Ascending aorta (tissue), 2 donors: ENCODE data around the gene EIPR1. TPM values are rescaled to one million over a fixed set of nuclear protein-coding genes. Genes with fewer than 3 reads are reported as not detected.

Experiments used
- DNase-seq, 2 donors: peaks; one replicate each; pipeline ENCODE4 v3.0.0-alpha.2; 2019; ENCODE audit warnings: low spot score in 2 of 2
- H3K27ac ChIP-seq, 2 donors: fragments of 200-600 bp; sonication (generic); one replicate each; pipeline ENCODE4 v1.5.1; 2016 to 2017; ENCODE audit warnings: mild to moderate bottlenecking in 1 of 2
- H3K27me3 ChIP-seq: fragments of 200-600 bp; sonication (generic); one replicate; pipeline ENCODE4 v1.5.1; 2017
- H3K36me3 ChIP-seq, 2 donors: fragments of 200-600 bp; sonication (generic); one replicate each; pipeline ENCODE4 v1.5.1; 2016
- H3K4me1 ChIP-seq, 2 donors: fragments of 200-600 bp; sonication (generic); one replicate each; pipeline ENCODE4 v1.5.1; 2016 to 2017; ENCODE audit warnings: mild to moderate bottlenecking in 1 of 2
- H3K4me3 ChIP-seq, 2 donors: fragments of 200-600 bp; sonication (generic); one replicate each; pipeline ENCODE4 v1.5.1; 2016 to 2017; ENCODE audit warnings: mild to moderate bottlenecking in 1 of 2
- H3K9me3 ChIP-seq, 2 donors: fragments of 200-600 bp; sonication (generic); one replicate each; pipeline ENCODE4 v1.5.1; 2016
- intact Hi-C: fragments of 100-400 bp; cut with DNase I; formaldehyde crosslinking; loops from one replicate; pipeline ENCODE4 v1.15.1; 2023
- total RNA-seq: library from RNA; depleted of rRNA; stranded (reverse); fragments of >200 nt; gene quantifications from one replicate; pipeline ENCODE4 v1.1.0, GENCODE V29; 2016
- TF ChIP-seq, protein P1 (sequence below), 3 experiments: fragments of 200-600 bp in 2 of 3; fragments of 450-650 bp in 1 of 3; sonication (generic) in 2 of 3; IDR thresholded peaks; one replicate each; pipeline ENCODE4 v1.5.1; 2016 to 2019; ENCODE audit warnings: antibody characterized with exemption in 3 of 3, mild to moderate bottlenecking in 1 of 3, moderate library complexity in 1 of 3

The EIPR1 gene
- total RNA-seq, 1 donor from 2014 or later: 14.5 TPM

DNA sequence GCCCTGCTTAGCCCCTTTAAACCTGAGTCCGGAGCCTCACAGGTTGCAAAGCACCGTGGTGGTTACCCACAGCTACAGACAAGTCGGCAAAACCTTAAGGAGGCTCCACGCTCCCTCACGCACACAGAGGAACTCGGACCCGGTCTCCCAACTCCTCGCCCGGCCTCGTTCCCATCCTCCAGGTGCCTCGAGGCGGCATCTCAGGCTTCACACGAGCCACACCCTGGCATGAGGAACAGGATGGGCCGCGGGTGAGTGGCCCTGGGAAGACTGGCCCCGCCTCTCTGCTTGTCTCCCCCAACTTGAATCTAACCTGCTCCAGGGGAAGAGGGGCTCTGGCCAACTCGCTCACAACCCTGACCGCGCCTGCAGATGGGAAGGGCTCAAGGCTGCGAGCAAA, 97.4 kb downstream of the EIPR1 start:
- Histone ChIP-seq H3K36me3 (peaks cover 0 to 4% of the 10 kb centered on the region in 2 donors), H3K9me3 (peaks cover 0 to 2% of the 10 kb centered on the region in 2 donors), H3K27ac (no peak overlapping the region), H3K4me3 (no peak overlapping the region), H3K27me3 (no peaks in the 10 kb centered on the region), H3K4me1 (no peaks in the 10 kb centered on the region)
- DNase-seq: peak in 1 of 2 donors; percentile 41
- TF ChIP-seq, protein P1, sequence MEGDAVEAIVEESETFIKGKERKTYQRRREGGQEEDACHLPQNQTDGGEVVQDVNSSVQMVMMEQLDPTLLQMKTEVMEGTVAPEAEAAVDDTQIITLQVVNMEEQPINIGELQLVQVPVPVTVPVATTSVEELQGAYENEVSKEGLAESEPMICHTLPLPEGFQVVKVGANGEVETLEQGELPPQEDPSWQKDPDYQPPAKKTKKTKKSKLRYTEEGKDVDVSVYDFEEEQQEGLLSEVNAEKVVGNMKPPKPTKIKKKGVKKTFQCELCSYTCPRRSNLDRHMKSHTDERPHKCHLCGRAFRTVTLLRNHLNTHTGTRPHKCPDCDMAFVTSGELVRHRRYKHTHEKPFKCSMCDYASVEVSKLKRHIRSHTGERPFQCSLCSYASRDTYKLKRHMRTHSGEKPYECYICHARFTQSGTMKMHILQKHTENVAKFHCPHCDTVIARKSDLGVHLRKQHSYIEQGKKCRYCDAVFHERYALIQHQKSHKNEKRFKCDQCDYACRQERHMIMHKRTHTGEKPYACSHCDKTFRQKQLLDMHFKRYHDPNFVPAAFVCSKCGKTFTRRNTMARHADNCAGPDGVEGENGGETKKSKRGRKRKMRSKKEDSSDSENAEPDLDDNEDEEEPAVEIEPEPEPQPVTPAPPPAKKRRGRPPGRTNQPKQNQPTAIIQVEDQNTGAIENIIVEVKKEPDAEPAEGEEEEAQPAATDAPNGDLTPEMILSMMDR (IDR thresholded peaks at IDR 0.05): no peak
- intact Hi-C loops: no loop called here

DNA sequence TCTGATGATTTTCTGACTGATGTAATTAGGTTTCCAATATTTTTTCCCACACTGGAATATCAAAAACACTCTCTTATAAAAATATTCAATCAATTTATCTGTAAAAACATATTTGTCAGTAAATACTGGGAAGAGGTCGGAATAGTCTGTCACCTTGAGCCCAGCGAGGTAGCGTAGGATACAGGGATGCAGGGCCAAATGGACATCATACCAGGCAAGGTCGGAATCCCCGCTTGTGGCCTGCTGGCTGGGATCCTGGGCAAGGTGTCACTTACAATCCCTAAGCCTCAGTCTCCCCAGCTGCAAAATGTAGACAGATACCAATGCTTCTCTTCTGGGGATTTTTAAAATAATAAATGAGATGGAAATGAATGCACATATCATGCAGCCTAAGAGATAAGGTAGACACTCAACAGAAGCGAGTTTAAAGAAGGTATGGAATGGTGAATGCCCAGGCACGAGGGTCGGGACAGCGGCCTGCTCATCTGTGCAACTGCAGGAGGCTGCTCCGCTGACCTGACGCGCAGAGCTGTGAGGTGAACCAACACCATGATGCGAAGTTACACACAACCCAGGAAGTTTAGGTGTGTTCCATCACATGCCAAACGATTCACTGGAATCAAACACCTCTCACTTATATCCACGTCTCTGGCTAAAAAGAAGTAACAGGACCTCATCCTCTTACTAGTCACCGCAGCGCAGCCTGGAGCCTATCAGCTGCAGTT, 98.2 kb downstream of the EIPR1 start:
- H3K4me3 ChIP-seq: no peak overlapping the region
- no peaks in the 10 kb centered on the region for H3K27me3 ChIP-seq
- no peaks in the 10 kb centered on the region for H3K4me1 ChIP-seq
- intact Hi-C loops: no loop called here
- DNase-seq: peak in 1 of 2 donors; percentile 11
- H3K27ac ChIP-seq: no peak overlapping the region
- H3K36me3 ChIP-seq: peaks cover 0 to 4% of the 10 kb centered on the region in 2 donors
- TF ChIP-seq, protein P1 (IDR thresholded peaks at IDR 0.05): no peak
- H3K9me3 ChIP-seq: peaks cover 0 to 9% of the 10 kb centered on the region in 2 donors

DNA sequence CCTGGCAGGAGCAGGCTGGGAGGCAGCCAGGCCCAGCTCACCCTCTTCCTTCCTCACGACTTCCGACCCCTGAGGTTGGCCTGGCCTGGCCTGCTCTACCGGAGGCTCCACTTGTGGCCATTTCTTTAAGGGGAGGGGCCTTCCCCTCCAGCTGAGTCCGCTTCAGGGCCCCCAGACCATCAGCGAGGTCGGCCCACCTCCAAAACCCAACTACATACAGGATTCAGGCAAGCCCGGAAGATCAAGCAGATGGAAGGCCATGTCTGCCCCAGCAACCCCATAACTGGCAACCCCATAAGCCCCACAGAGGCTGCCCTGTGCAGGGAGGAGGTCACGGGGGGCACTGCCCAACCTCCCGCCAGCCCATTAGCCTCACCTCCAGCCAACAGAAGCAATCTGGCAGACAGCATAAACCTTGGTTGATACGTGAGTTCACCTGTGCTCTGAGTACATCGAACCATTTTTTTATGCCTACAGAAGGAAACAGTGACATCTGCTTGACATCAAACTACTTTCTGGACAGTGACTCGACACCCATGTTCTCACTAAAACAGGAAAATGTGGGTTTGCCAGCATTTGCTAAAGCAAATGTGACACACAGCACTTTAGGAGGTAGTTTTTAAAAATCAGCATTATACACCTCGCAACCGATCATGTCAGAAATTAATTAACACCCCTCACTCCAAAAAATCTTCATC, 98.9 kb downstream of the EIPR1 start:
- H3K36me3 ChIP-seq: peaks cover 0 to 4% of the 10 kb centered on the region in 2 donors
- no peak overlapping the region for H3K4me3 ChIP-seq
- no peaks in the 10 kb centered on the region for H3K27me3 ChIP-seq
- intact Hi-C loops: no loop called here
- no peaks in the 10 kb centered on the region for H3K4me1 ChIP-seq
- no peak for DNase-seq
- H3K27ac ChIP-seq: no peak overlapping the region
- H3K9me3 ChIP-seq: peaks cover 0 to 16% of the 10 kb centered on the region in 2 donors
- TF ChIP-seq, protein P1 (IDR thresholded peaks at IDR 0.05): no peak

DNA sequence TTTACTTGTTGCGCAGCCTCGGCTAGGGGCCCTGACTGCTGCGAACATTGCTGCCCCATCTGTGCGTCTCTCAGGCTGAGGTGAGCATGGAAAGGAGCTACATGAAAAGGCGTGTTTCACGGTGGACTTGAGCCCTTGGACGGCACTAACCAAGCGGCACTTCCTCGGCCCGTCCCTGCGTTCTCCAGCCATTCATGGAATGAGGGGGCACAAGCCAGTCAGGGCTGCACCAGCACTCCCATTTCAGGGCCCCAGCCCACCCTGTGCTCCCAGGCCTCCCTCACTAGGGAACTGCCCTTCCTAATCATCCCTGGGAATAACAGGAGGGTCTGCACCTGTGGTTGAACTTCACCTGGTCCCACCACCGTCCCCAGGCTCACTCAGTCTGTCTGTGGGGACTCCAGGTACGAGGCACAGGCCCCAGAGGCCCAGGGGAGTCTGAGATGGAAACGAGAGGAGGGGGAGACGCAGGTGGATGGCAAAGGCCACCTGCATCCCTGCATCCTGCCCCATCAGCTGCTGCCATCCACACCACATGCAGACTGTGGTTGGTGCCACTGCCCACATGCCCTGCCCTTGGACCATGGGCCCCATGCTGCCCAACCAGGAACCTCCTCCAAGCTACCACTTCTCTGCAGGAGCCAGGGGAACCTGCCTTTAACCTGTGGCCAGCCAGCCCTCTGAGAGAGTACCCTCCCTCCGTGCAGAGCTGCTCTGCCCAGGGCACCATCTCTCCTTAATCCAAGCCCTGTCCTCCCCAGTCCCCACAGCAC, 99.7 kb downstream of the EIPR1 start:
- peak in 1 of 2 donors; percentile 46 for DNase-seq

More for the DNA sequence above, 99.7 kb downstream of the EIPR1 start:
- Histone ChIP-seq H3K9me3 (peaks cover 0 to 18% of the 10 kb centered on the region in 2 donors), H3K36me3 (peaks cover 0 to 4% of the 10 kb centered on the region in 2 donors), H3K4me1 (no peaks in the 10 kb centered on the region), H3K27ac (no peak overlapping the region), H3K27me3 (no peaks in the 10 kb centered on the region), H3K4me3 (no peak overlapping the region)
- intact Hi-C loops: no loop called here
- TF ChIP-seq, protein P1 (IDR thresholded peaks at IDR 0.05): no peak
